K562 (cell line): ENCODE data around the gene ZDHHC12. TPM values are rescaled to one million over a fixed set of nuclear protein-coding genes. Genes with fewer than 3 reads are reported as not detected.

Experiments
- BCL6 ChIP-seq: fragments of 250-450 bp; sonication (Bioruptor Pico); IDR thresholded peaks from 2 replicates; pipeline ENCODE4 v1.4.0; 2020
- ERF ChIP-seq: fragments of 450-650 bp; formaldehyde crosslinking; IDR thresholded peaks from 2 replicates; pipeline ENCODE4 v1.4.0; 2020; ENCODE audit warnings: mild to moderate bottlenecking, mixed read lengths
- ETS2 ChIP-seq: IDR thresholded peaks from 2 replicates; pipeline ENCODE4 v1.6.1; 2016; ENCODE audit warnings: borderline replicate concordance, missing genetic modification characterization, mild to moderate bottlenecking, moderate library complexity, missing compliant biosample characterization; ENCODE audit not compliant: poor library complexity, severe bottlenecking
- ETV1 ChIP-seq: fragments of 450-650 bp; conservative IDR thresholded peaks from 2 replicates; pipeline ENCODE4 v1.6.1; 2016; ENCODE audit warnings: missing genetic modification characterization, control low read depth, low read depth, missing compliant biosample characterization
- FOXJ2 ChIP-seq: fragments of 200-800 bp; sonication (Bioruptor generic); IDR thresholded peaks from 2 replicates; pipeline ENCODE4 v1.6.1; 2016; ENCODE audit warnings: missing genetic modification characterization, missing compliant biosample characterization
- SPI1 ChIP-seq: IDR thresholded peaks from 2 replicates; pipeline ENCODE4 v1.6.1; 2011; ENCODE audit warnings: low read depth, low read length, control low read depth, borderline replicate concordance
- ZNF140 ChIP-seq: fragments of 250-450 bp; sonication (Bioruptor Pico); IDR thresholded peaks from 2 replicates; pipeline ENCODE4 v1.8.0; 2021; ENCODE audit warnings: moderate library complexity, mild to moderate bottlenecking, inconsistent platforms
- polyA plus RNA-seq, 8 experiments: library from polyadenylated mRNA; depleted of rRNA in 4 of 8; stranded (reverse) in 5 of 8; unstranded in 3 of 8; fragments of >200 nt; fragmentation: Nextera tagmentation in 2 of 8; fragmentation: Illumina TruSeq in 1 of 8; extraction: Ambion mirVana in 2 of 8; extraction: Trizol in 1 of 8; gene quantifications; 2 replicates each; pipeline versions ENCODE4 v1.2.1 to v1.2.3, GENCODE V29; 2011 to 2014; ENCODE audit warnings: inconsistent platforms in 1 of 8, missing spikeins in 1 of 8
- total RNA-seq, 7 experiments: library from RNA; depleted of rRNA in 6 of 7; stranded (reverse); fragments of >200 nt in 6 of 7; fragmentation: Illumina TruSeq in 2 of 7; extraction: Trizol in 2 of 7; gene quantifications; 2 replicates each; pipeline versions ENCODE4 v1.2.1 to v1.2.3, GENCODE V29; 2011 to 2021; ENCODE audit warnings: low replicate concordance in 1 of 7
- TF ChIP-seq, protein P1 (sequence below): fragments of 450-650 bp; formaldehyde crosslinking; conservative IDR thresholded peaks from 2 replicates; pipeline ENCODE4 v1.4.0; 2022; ENCODE audit warnings: mild to moderate bottlenecking, missing genetic modification characterization
- TF ChIP-seq, protein P2 (sequence below): sonication (generic); formaldehyde crosslinking; IDR thresholded peaks from 2 replicates; pipeline ENCODE4 v1.8.0; 2023; ENCODE audit warnings: missing genetic modification reagents, mild to moderate bottlenecking, borderline replicate concordance
- TF ChIP-seq, protein P3 (sequence below): IDR thresholded peaks from 3 replicates; pipeline ENCODE4 v1.6.1; 2011; ENCODE audit warnings: borderline replicate concordance, mild to moderate bottlenecking, moderate library complexity; ENCODE audit not compliant: insufficient read length; ENCODE audit errors: extremely low read depth
- TF ChIP-seq, protein P4 (sequence below), 2 experiments: fragments of 200-800 bp in 1 of 2; sonication (Bioruptor generic) in 1 of 2; sonication (generic) in 1 of 2; formaldehyde crosslinking in 1 of 2; IDR thresholded peaks in 1 of 2; conservative IDR thresholded peaks in 1 of 2; 2 replicates each; pipeline versions ENCODE4 v1.5.0 to v1.6.1; 2016 to 2020; ENCODE audit warnings: missing compliant biosample characterization in 1 of 2, missing genetic modification characterization in 1 of 2, missing genetic modification reagents in 1 of 2

ZDHHC12 gene
- total and polyA plus RNA-seq, 9 of the 15 experiments (the other 6 are each of a cell fraction or from before 2014, with no cell fraction given) = 0.21 to 38.0 (median 13.8) TPM

DNA sequence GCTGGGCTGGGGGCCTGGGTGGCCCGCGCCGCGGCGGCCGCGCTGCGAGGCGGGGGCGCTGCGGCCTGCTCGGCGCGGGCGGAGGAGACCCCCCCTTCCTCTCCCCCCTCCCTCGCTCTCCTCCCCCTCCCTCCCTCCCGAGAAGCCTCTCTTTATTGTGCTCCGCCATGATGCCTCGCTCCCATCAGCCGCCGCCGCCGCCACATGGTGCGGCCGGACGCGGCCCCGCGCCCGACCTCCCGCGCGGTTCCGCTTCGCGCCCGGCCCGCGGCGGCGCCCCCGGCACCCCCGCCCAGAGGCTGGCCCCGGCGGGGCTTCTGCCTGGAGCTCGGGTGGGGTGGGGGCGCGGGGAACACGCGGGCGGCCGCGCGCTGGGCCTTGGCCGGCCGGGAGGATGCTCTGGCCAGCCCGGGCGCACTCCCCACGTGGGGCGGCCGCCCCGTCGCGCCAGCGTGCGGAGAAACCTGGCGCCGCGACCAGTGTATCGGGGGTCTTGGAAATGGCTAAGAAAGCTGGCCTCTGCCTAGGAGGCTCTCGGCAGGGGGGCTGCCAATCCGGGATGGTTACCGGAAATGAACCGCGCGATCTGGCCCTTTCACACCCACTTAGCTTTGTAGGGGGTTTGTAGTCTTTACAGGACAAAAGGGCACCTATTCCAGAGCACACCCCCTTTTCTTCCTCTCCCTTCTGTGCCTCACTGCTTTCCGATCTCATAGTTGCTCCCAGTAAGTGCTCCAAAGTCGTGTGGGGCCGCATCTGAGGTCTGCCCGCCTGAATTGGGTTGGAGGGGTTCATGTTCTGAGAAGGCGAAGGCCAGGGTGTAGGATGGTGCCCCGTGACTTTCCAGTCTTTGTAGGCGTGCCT, 33.9 kb downstream of the ZDHHC12 start (continued):
- TF ChIP-seq, protein P1, sequence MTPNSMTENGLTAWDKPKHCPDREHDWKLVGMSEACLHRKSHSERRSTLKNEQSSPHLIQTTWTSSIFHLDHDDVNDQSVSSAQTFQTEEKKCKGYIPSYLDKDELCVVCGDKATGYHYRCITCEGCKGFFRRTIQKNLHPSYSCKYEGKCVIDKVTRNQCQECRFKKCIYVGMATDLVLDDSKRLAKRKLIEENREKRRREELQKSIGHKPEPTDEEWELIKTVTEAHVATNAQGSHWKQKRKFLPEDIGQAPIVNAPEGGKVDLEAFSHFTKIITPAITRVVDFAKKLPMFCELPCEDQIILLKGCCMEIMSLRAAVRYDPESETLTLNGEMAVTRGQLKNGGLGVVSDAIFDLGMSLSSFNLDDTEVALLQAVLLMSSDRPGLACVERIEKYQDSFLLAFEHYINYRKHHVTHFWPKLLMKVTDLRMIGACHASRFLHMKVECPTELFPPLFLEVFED (CRISPR knock-in tag) = no peak
- TF ChIP-seq ZNF140 (CRISPR knock-in tag) = no peak
- TF ChIP-seq, protein P2, sequence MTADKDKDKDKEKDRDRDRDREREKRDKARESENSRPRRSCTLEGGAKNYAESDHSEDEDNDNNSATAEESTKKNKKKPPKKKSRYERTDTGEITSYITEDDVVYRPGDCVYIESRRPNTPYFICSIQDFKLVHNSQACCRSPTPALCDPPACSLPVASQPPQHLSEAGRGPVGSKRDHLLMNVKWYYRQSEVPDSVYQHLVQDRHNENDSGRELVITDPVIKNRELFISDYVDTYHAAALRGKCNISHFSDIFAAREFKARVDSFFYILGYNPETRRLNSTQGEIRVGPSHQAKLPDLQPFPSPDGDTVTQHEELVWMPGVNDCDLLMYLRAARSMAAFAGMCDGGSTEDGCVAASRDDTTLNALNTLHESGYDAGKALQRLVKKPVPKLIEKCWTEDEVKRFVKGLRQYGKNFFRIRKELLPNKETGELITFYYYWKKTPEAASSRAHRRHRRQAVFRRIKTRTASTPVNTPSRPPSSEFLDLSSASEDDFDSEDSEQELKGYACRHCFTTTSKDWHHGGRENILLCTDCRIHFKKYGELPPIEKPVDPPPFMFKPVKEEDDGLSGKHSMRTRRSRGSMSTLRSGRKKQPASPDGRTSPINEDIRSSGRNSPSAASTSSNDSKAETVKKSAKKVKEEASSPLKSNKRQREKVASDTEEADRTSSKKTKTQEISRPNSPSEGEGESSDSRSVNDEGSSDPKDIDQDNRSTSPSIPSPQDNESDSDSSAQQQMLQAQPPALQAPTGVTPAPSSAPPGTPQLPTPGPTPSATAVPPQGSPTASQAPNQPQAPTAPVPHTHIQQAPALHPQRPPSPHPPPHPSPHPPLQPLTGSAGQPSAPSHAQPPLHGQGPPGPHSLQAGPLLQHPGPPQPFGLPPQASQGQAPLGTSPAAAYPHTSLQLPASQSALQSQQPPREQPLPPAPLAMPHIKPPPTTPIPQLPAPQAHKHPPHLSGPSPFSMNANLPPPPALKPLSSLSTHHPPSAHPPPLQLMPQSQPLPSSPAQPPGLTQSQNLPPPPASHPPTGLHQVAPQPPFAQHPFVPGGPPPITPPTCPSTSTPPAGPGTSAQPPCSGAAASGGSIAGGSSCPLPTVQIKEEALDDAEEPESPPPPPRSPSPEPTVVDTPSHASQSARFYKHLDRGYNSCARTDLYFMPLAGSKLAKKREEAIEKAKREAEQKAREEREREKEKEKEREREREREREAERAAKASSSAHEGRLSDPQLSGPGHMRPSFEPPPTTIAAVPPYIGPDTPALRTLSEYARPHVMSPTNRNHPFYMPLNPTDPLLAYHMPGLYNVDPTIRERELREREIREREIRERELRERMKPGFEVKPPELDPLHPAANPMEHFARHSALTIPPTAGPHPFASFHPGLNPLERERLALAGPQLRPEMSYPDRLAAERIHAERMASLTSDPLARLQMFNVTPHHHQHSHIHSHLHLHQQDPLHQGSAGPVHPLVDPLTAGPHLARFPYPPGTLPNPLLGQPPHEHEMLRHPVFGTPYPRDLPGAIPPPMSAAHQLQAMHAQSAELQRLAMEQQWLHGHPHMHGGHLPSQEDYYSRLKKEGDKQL = no peak
- no peak for TF ChIP-seq ERF (CRISPR knock-in tag)
- TF ChIP-seq, protein P3, sequence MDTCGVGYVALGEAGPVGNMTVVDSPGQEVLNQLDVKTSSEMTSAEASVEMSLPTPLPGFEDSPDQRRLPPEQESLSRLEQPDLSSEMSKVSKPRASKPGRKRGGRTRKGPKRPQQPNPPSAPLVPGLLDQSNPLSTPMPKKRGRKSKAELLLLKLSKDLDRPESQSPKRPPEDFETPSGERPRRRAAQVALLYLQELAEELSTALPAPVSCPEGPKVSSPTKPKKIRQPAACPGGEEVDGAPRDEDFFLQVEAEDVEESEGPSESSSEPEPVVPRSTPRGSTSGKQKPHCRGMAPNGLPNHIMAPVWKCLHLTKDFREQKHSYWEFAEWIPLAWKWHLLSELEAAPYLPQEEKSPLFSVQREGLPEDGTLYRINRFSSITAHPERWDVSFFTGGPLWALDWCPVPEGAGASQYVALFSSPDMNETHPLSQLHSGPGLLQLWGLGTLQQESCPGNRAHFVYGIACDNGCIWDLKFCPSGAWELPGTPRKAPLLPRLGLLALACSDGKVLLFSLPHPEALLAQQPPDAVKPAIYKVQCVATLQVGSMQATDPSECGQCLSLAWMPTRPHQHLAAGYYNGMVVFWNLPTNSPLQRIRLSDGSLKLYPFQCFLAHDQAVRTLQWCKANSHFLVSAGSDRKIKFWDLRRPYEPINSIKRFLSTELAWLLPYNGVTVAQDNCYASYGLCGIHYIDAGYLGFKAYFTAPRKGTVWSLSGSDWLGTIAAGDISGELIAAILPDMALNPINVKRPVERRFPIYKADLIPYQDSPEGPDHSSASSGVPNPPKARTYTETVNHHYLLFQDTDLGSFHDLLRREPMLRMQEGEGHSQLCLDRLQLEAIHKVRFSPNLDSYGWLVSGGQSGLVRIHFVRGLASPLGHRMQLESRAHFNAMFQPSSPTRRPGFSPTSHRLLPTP = no peak
- TF ChIP-seq, protein P4, sequence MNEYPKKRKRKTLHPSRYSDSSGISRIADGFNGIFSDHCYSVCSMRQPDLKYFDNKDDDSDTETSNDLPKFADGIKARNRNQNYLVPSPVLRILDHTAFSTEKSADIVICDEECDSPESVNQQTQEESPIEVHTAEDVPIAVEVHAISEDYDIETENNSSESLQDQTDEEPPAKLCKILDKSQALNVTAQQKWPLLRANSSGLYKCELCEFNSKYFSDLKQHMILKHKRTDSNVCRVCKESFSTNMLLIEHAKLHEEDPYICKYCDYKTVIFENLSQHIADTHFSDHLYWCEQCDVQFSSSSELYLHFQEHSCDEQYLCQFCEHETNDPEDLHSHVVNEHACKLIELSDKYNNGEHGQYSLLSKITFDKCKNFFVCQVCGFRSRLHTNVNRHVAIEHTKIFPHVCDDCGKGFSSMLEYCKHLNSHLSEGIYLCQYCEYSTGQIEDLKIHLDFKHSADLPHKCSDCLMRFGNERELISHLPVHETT (CRISPR knock-in tag; conservative IDR thresholded peaks at IDR 0.05 in 1 of 2, IDR thresholded peaks at IDR 0.05 in 1 of 2) = no peak
- TF ChIP-seq ETS2 (tag) = no peak
- TF ChIP-seq FOXJ2 = no peak
- TF ChIP-seq ETV1 (tag) = peak; percentile 32; the same call in 1 of the 2 replicates
- TF ChIP-seq BCL6 = no peak
- no peak for TF ChIP-seq SPI1
